Uterus (tissue), 2 donors: ENCODE results near the gene COMMD10.

ENCODE experiments used
- CTCF ChIP-seq, 4 experiments: fragments of 200-600 bp in 2 of 4; fragments of 450-650 bp in 2 of 4; sonication (generic) in 2 of 4; IDR thresholded peaks; one replicate each; pipeline ENCODE4 v1.5.1; 2016 to 2019; ENCODE audit warnings: antibody characterized with exemption in 4 of 4, mild to moderate bottlenecking in 2 of 4, moderate library complexity in 1 of 4
- POLR2A ChIP-seq, 2 donors: fragments of 450-650 bp; IDR thresholded peaks; one replicate each; pipeline ENCODE4 v1.6.1; 2016; ENCODE audit warnings: antibody characterized with exemption in 2 of 2, mild to moderate bottlenecking in 1 of 2, moderate library complexity in 1 of 2

- TF ChIP-seq CTCF (IDR thresholded peaks at IDR 0.05) = no peak
- TF ChIP-seq POLR2A (IDR thresholded peaks at IDR 0.05) = no peak
Measured at GRCh38 chr5:116037236-116037822, 47.5 kb upstream of the COMMD10 start.
